Fibroblast of lung (primary cell): ENCODE results near the gene SLC18B1.

Source experiments
- CTCF ChIP-seq, 2 donors: IDR thresholded peaks in 1 of 2; conservative IDR thresholded peaks in 1 of 2; 1 replicate in 1 of 2; 2 replicates in 1 of 2; pipeline ENCODE4 v1.5.1; 2011 to 2012; ENCODE audit warnings: low read length in 2 of 2, control low read depth in 1 of 2, inconsistent platforms in 1 of 2, low read depth in 1 of 2, mild to moderate bottlenecking in 1 of 2
- EZH2 ChIP-seq: IDR thresholded peaks from 2 replicates; pipeline ENCODE4 v1.5.1; 2012; ENCODE audit warnings: low read length, control low read depth, mild to moderate bottlenecking; ENCODE audit errors: missing control alignments

GRCh38 chr6:132736239-132736638, 62.2 kb downstream of the SLC18B1 start:
- TF ChIP-seq EZH2 (no peak), CTCF (conservative IDR thresholded peaks at IDR 0.05 in 1 of 2, IDR thresholded peaks at IDR 0.05 in 1 of 2; ENCODE audit: low read depth in 1 of 2, low read length in 2 of 2) (no peak)
